Measurements from ENCODE around the gene SLC44A4.

DNA sequence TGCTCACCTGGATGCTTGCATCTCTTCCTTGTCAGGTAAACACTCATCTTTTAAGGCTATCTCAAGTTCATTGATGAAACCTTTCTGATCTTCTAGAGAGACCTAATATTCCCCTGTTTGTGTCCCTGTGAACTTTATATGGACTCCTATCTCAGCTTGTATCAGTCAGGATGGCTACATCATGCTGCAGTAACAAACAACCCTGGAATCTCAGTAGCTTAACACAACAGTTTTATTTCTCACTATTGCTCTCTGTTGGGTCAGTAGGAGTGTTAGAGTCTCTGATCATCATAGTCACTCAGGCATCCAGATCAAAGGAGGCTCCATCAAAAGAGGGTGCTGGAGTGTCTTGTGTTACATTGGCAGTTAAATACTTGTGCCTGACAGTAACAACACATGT is 36.6 kb upstream of the SLC44A4 start:
- TF ChIP-seq MAX (IDR thresholded peaks at IDR 0.05) (no peak), ZBTB33 (IDR thresholded peaks at IDR 0.05) (no peak), HNF4G (IDR thresholded peaks at IDR 0.05) (no peak), TAF1 (conservative IDR thresholded peaks at IDR 0.05) (no peak), RAD21 (IDR thresholded peaks at IDR 0.05) (no peak), NR2F2 (IDR thresholded peaks at IDR 0.05) (no peak), YY1 (IDR thresholded peaks at IDR 0.05) (no peak), HNF4A (conservative IDR thresholded peaks at IDR 0.05) (no peak), EGR1 (IDR thresholded peaks at IDR 0.05; ENCODE audit: low read depth in 2 of 2) (no peak), GABPA (IDR thresholded peaks at IDR 0.05 in 1 of 2, conservative IDR thresholded peaks at IDR 0.05 in 1 of 2) (no peak), FOXA2 (IDR thresholded peaks at IDR 0.05) (no peak)
- TF ChIP-seq, protein P1, sequence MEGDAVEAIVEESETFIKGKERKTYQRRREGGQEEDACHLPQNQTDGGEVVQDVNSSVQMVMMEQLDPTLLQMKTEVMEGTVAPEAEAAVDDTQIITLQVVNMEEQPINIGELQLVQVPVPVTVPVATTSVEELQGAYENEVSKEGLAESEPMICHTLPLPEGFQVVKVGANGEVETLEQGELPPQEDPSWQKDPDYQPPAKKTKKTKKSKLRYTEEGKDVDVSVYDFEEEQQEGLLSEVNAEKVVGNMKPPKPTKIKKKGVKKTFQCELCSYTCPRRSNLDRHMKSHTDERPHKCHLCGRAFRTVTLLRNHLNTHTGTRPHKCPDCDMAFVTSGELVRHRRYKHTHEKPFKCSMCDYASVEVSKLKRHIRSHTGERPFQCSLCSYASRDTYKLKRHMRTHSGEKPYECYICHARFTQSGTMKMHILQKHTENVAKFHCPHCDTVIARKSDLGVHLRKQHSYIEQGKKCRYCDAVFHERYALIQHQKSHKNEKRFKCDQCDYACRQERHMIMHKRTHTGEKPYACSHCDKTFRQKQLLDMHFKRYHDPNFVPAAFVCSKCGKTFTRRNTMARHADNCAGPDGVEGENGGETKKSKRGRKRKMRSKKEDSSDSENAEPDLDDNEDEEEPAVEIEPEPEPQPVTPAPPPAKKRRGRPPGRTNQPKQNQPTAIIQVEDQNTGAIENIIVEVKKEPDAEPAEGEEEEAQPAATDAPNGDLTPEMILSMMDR (IDR thresholded peaks at IDR 0.05; ENCODE audit: low read depth, low read length, missing input control): no peak
- TF ChIP-seq, protein P2, sequence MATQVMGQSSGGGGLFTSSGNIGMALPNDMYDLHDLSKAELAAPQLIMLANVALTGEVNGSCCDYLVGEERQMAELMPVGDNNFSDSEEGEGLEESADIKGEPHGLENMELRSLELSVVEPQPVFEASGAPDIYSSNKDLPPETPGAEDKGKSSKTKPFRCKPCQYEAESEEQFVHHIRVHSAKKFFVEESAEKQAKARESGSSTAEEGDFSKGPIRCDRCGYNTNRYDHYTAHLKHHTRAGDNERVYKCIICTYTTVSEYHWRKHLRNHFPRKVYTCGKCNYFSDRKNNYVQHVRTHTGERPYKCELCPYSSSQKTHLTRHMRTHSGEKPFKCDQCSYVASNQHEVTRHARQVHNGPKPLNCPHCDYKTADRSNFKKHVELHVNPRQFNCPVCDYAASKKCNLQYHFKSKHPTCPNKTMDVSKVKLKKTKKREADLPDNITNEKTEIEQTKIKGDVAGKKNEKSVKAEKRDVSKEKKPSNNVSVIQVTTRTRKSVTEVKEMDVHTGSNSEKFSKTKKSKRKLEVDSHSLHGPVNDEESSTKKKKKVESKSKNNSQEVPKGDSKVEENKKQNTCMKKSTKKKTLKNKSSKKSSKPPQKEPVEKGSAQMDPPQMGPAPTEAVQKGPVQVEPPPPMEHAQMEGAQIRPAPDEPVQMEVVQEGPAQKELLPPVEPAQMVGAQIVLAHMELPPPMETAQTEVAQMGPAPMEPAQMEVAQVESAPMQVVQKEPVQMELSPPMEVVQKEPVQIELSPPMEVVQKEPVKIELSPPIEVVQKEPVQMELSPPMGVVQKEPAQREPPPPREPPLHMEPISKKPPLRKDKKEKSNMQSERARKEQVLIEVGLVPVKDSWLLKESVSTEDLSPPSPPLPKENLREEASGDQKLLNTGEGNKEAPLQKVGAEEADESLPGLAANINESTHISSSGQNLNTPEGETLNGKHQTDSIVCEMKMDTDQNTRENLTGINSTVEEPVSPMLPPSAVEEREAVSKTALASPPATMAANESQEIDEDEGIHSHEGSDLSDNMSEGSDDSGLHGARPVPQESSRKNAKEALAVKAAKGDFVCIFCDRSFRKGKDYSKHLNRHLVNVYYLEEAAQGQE (IDR thresholded peaks at IDR 0.05): no peak
- TF ChIP-seq, protein P3, sequence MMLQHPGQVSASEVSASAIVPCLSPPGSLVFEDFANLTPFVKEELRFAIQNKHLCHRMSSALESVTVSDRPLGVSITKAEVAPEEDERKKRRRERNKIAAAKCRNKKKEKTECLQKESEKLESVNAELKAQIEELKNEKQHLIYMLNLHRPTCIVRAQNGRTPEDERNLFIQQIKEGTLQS (IDR thresholded peaks at IDR 0.05): no peak
